Measurements from ENCODE around the gene OR1L6. TPM values are rescaled to one million over a fixed set of nuclear protein-coding genes. Genes with fewer than 3 reads are reported as not detected.

OR1L6 gene
- total RNA-seq, 2 experiments from 2014 or later: not detected

DNA sequence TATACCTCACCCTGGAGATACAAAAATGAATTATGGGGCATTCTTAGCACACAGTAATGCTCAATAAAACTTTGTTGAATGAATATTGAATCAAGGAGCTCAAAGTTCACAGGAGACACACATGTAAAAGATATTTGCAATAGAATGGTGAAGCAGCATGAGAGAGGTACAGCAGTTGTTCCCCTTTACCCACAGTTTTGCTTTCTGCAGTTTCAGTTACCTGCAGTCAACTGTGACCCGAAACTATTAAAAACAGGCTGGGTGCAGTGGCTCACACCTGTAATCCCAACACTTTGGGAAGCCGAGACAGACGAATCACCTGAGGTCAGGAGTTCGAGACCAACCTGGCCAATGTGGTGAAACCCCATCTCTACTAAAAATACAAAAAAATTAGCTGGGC, 44.2 kb downstream of the OR1L6 start:
- Mint-ChIP-seq H3K27me3 (ENCODE audit: low read depth) (no peaks in the 10 kb centered on the region), H3K27ac (no peak overlapping the region), H3K4me3 (no peak overlapping the region), H3K9me3 (ENCODE audit: insufficient read depth) (no peaks in the 10 kb centered on the region), H3K36me3 (ENCODE audit: low read depth) (no peaks in the 10 kb centered on the region), H3K4me1 (ENCODE audit: low read depth) (no peaks in the 10 kb centered on the region)
- DNase-seq (no peak), ATAC-seq (no peak)
- POLR2A ChIA-PET: no interaction called here
- CTCF ChIA-PET: no interaction called here

GRCh38 chr9:122788831-122789230, 46.7 kb downstream of the OR1L6 start, which contains the start of gene OR5C1:
Gene OR5C1, plus strand, starts transcription at chr9:122788933. Its CDS starts 0 bp downstream, at chr9:122788933.
- Mint-ChIP-seq H3K9me3 (ENCODE audit: insufficient read depth) (no peaks in the 10 kb centered on the region), H3K36me3 (ENCODE audit: low read depth) (no peaks in the 10 kb centered on the region), H3K4me3 (no peak within 1 kb of the TSS), H3K4me1 (ENCODE audit: low read depth) (no peaks in the 10 kb centered on the region), H3K27me3 (ENCODE audit: low read depth) (no peaks in the 10 kb centered on the region), H3K27ac (no peak within 1 kb of the TSS)
- ATAC-seq: no peak
- ChIA-PET POLR2A (no interaction called here), CTCF (interaction anchor here (1.0 kb wide), 1 partner anchor 20 kb away, joined by 4 read pairs; no protein-coding TSS in a partner anchor)
- no peak for DNase-seq

- no peak overlapping the region for H3K27ac Mint-ChIP-seq
- ATAC-seq (no peak), DNase-seq (no peak)
Observed at GRCh38 chr9:122789256-122790046, 47.3 kb downstream of the OR1L6 start.

DNA sequence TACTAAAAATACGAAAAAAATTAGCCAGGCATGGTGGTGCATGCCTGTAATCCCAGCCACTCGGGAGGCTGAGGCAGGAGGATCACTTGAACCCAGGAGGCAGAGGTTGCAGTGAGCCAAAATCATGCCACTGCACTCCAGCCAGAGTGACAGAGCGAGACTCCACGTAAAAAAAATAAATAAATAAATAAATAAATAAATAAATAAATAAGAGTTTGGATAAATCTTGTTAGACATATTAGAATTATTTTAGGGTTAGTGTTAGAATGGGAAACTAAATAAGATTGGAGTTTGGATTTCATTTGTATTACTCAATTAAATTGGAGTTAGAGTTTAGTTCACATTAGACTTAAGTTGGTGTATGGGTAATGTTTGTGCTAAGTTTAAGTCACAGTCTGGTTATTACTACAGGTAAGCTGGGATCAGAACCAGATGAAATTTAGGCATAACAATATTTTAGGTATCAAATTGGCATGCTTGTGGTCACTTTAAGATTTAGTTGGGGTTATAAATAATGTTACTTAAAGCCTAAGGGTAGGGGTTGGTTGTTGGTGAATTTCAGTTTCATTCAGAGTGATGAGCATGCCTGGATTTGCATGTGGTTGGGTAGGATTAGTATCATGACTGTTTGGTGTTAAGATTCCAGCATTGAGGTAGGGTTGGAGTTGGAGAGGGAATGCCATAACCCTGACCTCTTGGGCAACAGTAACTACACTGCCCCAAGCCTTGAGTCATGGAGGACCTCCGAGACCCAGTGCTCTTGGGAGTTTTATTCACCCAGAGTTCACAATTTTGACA, 50.0 kb downstream of the OR1L6 start:
- H3K4me3 Mint-ChIP-seq: no peak overlapping the region
- no peaks in the 10 kb centered on the region for H3K36me3 Mint-ChIP-seq (ENCODE audit: low read depth)
- no peak overlapping the region for H3K27ac Mint-ChIP-seq
- POLR2A ChIA-PET: no interaction called here
- DNase-seq (no peak), ATAC-seq (no peak)
- no peaks in the 10 kb centered on the region for H3K4me1 Mint-ChIP-seq (ENCODE audit: low read depth)
- no peaks in the 10 kb centered on the region for H3K27me3 Mint-ChIP-seq (ENCODE audit: low read depth)
- no peaks in the 10 kb centered on the region for H3K9me3 Mint-ChIP-seq (ENCODE audit: insufficient read depth)
- CTCF ChIA-PET: no interaction called here

More at GRCh38 chr9:122789256-122790046, 47.3 kb downstream of the OR1L6 start:
- no peaks in the 10 kb centered on the region for H3K9me3 Mint-ChIP-seq (ENCODE audit: insufficient read depth)
- H3K27me3 Mint-ChIP-seq (ENCODE audit: low read depth): no peaks in the 10 kb centered on the region
- CTCF ChIA-PET: interaction anchor here (1.0 to 1.2 kb wide), 2 partner anchors 20 to 291 kb away, joined by 4 read pairs; no protein-coding TSS in a partner anchor
- POLR2A ChIA-PET: no interaction called here
- no peaks in the 10 kb centered on the region for H3K36me3 Mint-ChIP-seq (ENCODE audit: low read depth)
- H3K4me1 Mint-ChIP-seq (ENCODE audit: low read depth): no peaks in the 10 kb centered on the region
- no peak overlapping the region for H3K4me3 Mint-ChIP-seq

DNA sequence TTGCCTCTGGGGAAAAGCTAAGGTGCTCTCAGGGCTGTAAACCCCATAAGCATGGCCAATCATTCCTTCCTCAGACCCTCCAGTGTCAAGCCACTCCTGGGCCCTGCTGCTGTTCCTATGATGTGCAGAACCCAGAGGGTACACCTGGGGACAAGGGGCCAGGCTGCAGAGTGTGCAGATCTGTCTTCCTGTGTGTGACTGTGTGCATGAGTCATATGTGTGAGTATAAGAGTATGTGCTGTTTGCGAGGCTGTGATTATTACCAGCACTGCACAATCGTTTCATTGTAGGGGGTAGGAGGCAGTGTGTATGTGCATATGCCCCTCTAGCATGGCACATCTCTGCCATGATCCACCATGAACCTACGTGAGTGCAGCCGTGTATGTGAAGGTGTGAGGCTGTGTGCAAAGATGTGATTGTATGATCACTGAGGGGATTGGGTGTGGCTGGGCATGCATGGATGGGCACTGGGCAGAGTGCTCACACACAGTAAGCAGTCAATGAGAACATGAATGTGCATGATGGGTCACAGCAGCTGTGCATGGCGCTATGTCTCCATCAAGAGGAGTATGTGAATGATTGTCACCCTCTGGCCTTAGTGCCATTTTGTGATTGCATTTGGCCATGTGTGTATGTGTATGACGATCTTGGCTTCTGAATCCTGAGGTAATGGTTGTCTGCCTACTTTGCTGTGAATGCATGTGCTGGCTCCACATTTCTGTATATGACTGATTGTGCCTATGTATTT, 55.4 kb downstream of the OR1L6 start:
- Mint-ChIP-seq H3K9me3 (ENCODE audit: insufficient read depth) (no peaks in the 10 kb centered on the region), H3K4me1 (ENCODE audit: low read depth) (no peaks in the 10 kb centered on the region), H3K36me3 (ENCODE audit: low read depth) (no peaks in the 10 kb centered on the region), H3K27ac (no peak overlapping the region), H3K4me3 (no peak overlapping the region), H3K27me3 (ENCODE audit: low read depth) (no peaks in the 10 kb centered on the region)
- DNase-seq: no peak
- ATAC-seq: no peak
- CTCF ChIA-PET: no interaction called here
- POLR2A ChIA-PET: interaction anchor here (0.6 kb wide), 2 partner anchors 60 to 1772 kb away, joined by 3 to 4 read pairs; no protein-coding TSS in a partner anchor

Other genes starting within 250 kb of the OR1L6 start
- gene OR1J2, start 231.5 kb upstream of the OR1L6 start, total RNA-seq: not detected
- gene OR1J4, start 223.2 kb upstream of the OR1L6 start, total RNA-seq: not detected
- gene OR1N1, start 215.0 kb upstream of the OR1L6 start, total RNA-seq: not detected
- gene OR1N2, start 189.2 kb upstream of the OR1L6 start, total RNA-seq: not detected
- not detected for gene OR1L8, start 158.9 kb upstream of the OR1L6 start, total RNA-seq
- not detected for gene OR1Q1, start 127.6 kb upstream of the OR1L6 start, total RNA-seq
- gene OR1B1, start 84.7 kb upstream of the OR1L6 start, total RNA-seq: not detected
- gene OR1L1, start 80.6 kb upstream of the OR1L6 start, total RNA-seq: not detected
- gene OR1L3, start 67.2 kb upstream of the OR1L6 start, total RNA-seq: not detected
- not detected for gene OR1L4, start 18.3 kb upstream of the OR1L6 start, total RNA-seq
- not detected for gene OR5C1, start 46.6 kb downstream of the OR1L6 start, total RNA-seq
- gene OR1K1, start 57.8 kb downstream of the OR1L6 start, total RNA-seq: not detected
- 10 to 100 TPM; 25.9 to 27.3 TPM for gene PDCL, start 86.3 kb downstream of the OR1L6 start, total RNA-seq
- gene RC3H2, start 163.1 kb downstream of the OR1L6 start, total RNA-seq: 10 to 100 TPM; 40.3 to 43.6 TPM
- gene ZBTB6, start 171.0 kb downstream of the OR1L6 start, total RNA-seq: 1 to 10 TPM; 9.1 to 9.3 TPM
- gene ZBTB26, start 189.2 kb downstream of the OR1L6 start, total RNA-seq: 1 to 10 TPM; 6.6 to 7.1 TPM
- gene RABGAP1, start 198.7 kb downstream of the OR1L6 start, total RNA-seq: 10 to 100 TPM; 27.8 to 28.0 TPM

Measured in activated CD8-positive, alpha-beta T cell treated with anti-CD3 and anti-CD28 coated beads, Interleukin-2, amount 10 ng/mL, durations not matched to agents 7 days and 5 days (primary cell).